ENCODE measurements around the gene LHX3.

LHX3 gene

GRCh38 chr9:136177224-136177623 lies 27.7 kb downstream of the LHX3 start:
- no peak for TF ChIP-seq MAX (IDR thresholded peaks at IDR 0.05)
- TF ChIP-seq USF1 (IDR thresholded peaks at IDR 0.05), result no peak
- no peak for TF ChIP-seq TAF1 (IDR thresholded peaks at IDR 0.05; ENCODE audit: low read depth)
- no peak for TF ChIP-seq NFIC (IDR thresholded peaks at IDR 0.05)
- TF ChIP-seq CREB1 (IDR thresholded peaks at IDR 0.05; ENCODE audit: low read depth), result no peak
- TF ChIP-seq TEAD4 (IDR thresholded peaks at IDR 0.05), result no peak
- TF ChIP-seq YY1 (IDR thresholded peaks at IDR 0.05; ENCODE audit: low read depth), result no peak
- no peak for TF ChIP-seq EP300 (IDR thresholded peaks at IDR 0.05; ENCODE audit: borderline replicate concordance)
- TF ChIP-seq RAD21 (IDR thresholded peaks at IDR 0.05; ENCODE audit: low read depth), result no peak
- no peak for TF ChIP-seq FOXM1 (IDR thresholded peaks at IDR 0.05; ENCODE audit: borderline replicate concordance, low read depth)
- no peak for TF ChIP-seq REST (IDR thresholded peaks at IDR 0.05; ENCODE audit: low read depth)
- TF ChIP-seq EGR1 (IDR thresholded peaks at IDR 0.05), result no peak
- no peak for TF ChIP-seq CEBPB (IDR thresholded peaks at IDR 0.05)
- TF ChIP-seq ZBTB7A (IDR thresholded peaks at IDR 0.05; ENCODE audit: low read depth), result no peak
- TF ChIP-seq TCF12 (IDR thresholded peaks at IDR 0.05; ENCODE audit: low read depth), result no peak

- no peak for TF ChIP-seq REST (IDR thresholded peaks at IDR 0.05; ENCODE audit: low read depth)
- no peak for TF ChIP-seq TEAD4 (IDR thresholded peaks at IDR 0.05)
Observed at GRCh38 chr9:136175616-136176197, 29.2 kb downstream of the LHX3 start.

GRCh38 chr9:136174779-136175615 lies 29.9 kb downstream of the LHX3 start:
- peak; percentile 25; the same call in 1 of the 2 replicates for TF ChIP-seq RAD21 (IDR thresholded peaks at IDR 0.05; ENCODE audit: low read depth)
- TF ChIP-seq EP300 (IDR thresholded peaks at IDR 0.05; ENCODE audit: borderline replicate concordance), result no peak

- TF ChIP-seq ZBTB7A (IDR thresholded peaks at IDR 0.05; ENCODE audit: low read depth), result no peak
- no peak for TF ChIP-seq FOXM1 (IDR thresholded peaks at IDR 0.05; ENCODE audit: borderline replicate concordance, low read depth)
- TF ChIP-seq TCF12 (IDR thresholded peaks at IDR 0.05; ENCODE audit: low read depth), result no peak
- no peak for TF ChIP-seq TEAD4 (IDR thresholded peaks at IDR 0.05)
- no peak for TF ChIP-seq MAX (IDR thresholded peaks at IDR 0.05)
- no peak for TF ChIP-seq REST (IDR thresholded peaks at IDR 0.05; ENCODE audit: low read depth)
- TF ChIP-seq CEBPB (IDR thresholded peaks at IDR 0.05), result no peak
- no peak for TF ChIP-seq EGR1 (IDR thresholded peaks at IDR 0.05)
- no peak for TF ChIP-seq TAF1 (IDR thresholded peaks at IDR 0.05; ENCODE audit: low read depth)
- TF ChIP-seq CREB1 (IDR thresholded peaks at IDR 0.05; ENCODE audit: low read depth), result no peak
- no peak for TF ChIP-seq EP300 (IDR thresholded peaks at IDR 0.05; ENCODE audit: borderline replicate concordance)
- no peak for TF ChIP-seq YY1 (IDR thresholded peaks at IDR 0.05; ENCODE audit: low read depth)
Observed at GRCh38 chr9:136173648-136174290, 31.2 kb downstream of the LHX3 start.

All from Ishikawa (cell line).